ENCODE data around the gene HIPK2.

Gene HIPK2

DNA sequence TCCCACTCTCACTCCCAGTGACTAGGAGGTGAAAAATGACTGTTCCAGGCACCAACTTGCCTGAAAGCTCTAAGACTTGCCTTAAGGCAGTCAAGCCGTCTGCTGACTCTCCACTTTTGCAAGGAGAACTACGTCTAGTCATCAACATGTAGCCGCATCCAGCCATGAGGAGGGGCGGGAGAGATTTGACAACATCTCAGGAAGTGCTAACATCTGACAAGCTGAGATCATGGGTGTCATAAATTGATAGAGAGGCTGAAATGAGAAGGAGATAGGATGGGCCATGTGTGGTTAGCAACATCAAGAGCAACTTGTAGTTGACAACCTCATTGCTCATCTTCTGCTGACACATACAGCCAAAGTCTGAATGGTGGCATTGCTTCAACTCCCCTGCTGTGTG, 42.3 kb upstream of the HIPK2 start:
- no peak overlapping the region for H3K27ac ChIP-seq
- ChIA-PET CTCF (no interaction called here), POLR2A (ENCODE audit: low non-redundant PET) (no interaction called here)
- TF ChIP-seq, protein P1, sequence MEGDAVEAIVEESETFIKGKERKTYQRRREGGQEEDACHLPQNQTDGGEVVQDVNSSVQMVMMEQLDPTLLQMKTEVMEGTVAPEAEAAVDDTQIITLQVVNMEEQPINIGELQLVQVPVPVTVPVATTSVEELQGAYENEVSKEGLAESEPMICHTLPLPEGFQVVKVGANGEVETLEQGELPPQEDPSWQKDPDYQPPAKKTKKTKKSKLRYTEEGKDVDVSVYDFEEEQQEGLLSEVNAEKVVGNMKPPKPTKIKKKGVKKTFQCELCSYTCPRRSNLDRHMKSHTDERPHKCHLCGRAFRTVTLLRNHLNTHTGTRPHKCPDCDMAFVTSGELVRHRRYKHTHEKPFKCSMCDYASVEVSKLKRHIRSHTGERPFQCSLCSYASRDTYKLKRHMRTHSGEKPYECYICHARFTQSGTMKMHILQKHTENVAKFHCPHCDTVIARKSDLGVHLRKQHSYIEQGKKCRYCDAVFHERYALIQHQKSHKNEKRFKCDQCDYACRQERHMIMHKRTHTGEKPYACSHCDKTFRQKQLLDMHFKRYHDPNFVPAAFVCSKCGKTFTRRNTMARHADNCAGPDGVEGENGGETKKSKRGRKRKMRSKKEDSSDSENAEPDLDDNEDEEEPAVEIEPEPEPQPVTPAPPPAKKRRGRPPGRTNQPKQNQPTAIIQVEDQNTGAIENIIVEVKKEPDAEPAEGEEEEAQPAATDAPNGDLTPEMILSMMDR (conservative IDR thresholded peaks at IDR 0.05; ENCODE audit: low read depth) = no peak
- peak; percentile 11 for DNase-seq (ENCODE audit: low spot score)

DNA sequence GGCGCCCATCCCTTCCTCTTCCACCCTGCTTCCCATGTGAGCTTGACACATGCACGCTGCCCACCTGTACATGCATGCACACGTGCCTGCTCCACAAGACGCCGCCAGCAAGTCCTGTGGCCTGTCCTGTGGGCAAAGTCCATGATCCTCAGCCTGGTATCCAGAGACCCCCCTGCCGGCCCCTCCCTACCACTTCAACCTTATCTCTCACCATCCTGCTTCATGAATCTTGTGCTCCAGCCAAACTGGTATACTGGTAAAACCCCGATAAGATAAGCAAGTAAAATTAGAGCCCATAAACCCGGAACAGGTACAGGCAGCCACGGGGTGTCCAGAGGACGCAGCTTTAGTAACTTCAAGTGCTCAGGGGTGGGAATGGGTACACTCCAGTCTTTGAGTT, 39.5 kb upstream of the HIPK2 start:
- H3K27ac ChIP-seq = no peak overlapping the region
- POLR2A ChIA-PET (ENCODE audit: low non-redundant PET) = no interaction called here
- CTCF ChIA-PET = no interaction called here
- TF ChIP-seq, protein P1 (conservative IDR thresholded peaks at IDR 0.05; ENCODE audit: low read depth) = no peak
- no peak for DNase-seq (ENCODE audit: low spot score)

DNA sequence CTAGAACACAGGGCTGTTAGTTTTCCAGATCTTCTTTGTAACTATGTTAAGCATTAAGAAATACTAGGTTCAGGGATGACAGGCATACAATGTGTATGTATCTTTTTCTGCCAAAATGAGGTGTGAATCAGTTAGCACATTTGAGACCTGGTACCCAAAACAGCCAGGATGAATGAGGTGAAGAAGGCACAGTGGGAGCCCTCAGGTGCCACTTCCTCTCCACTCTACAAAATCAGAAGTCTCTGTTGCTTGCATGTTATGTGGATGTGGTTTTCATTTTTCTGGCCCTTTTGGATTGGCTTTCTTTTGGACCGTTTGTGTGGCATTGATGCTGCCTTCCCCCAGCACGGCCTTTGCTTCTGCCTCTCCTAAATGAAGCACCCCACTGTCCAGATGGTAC, 35.9 kb upstream of the HIPK2 start:
- TF ChIP-seq, protein P1 (conservative IDR thresholded peaks at IDR 0.05; ENCODE audit: low read depth) = no peak
- no peak for DNase-seq (ENCODE audit: low spot score)
- ChIA-PET CTCF (interaction anchor here (0.6 kb wide), 1 partner anchor 179 kb away, joined by 3 read pairs; no protein-coding TSS in a partner anchor), POLR2A (ENCODE audit: low non-redundant PET) (no interaction called here)
- no peak overlapping the region for H3K27ac ChIP-seq

DNA sequence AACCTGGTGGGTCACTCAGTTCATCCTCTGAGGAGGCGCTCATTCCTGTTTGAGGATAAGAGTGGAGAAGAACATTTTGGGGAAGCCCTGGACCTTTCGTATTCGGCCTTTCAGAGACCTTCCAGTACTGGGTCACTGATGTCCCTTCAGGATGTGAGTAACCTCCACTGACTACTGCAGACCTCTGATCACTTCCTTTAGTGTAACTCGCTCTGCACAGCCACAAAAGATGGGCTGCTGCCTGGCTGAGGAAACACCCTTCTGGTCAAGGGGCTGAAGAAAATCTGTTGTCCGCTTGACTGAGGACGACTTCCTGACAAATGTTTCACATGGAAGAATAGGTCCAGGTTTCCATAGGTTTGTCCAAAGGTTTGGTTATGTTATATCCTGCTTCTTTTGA, 35.4 kb upstream of the HIPK2 start:
- POLR2A ChIA-PET (ENCODE audit: low non-redundant PET) = no interaction called here
- CTCF ChIA-PET = no interaction called here
- H3K27ac ChIP-seq = no peak overlapping the region
- TF ChIP-seq, protein P1 (conservative IDR thresholded peaks at IDR 0.05; ENCODE audit: low read depth) = no peak
- no peak for DNase-seq (ENCODE audit: low spot score)

DNA sequence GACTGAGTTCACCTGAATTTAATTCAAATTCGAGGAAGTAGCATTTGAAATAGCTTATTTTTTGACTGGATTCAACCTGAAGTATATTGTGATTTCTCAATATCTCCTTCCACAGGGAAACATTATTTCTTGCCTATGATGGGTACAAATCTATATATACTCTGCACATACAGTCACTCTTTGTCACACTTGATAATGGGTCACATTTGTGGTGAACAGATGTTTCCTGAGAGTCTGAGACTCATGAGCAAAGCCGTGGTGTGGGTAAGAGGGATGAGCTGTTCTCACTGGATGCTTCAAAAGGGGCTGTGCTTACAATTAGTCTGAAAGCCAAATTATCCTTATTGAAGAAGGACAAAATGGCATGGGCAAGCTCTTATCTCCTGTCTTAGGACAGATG, 33.3 kb upstream of the HIPK2 start:
- TF ChIP-seq, protein P1 (conservative IDR thresholded peaks at IDR 0.05; ENCODE audit: low read depth) = no peak
- DNase-seq (ENCODE audit: low spot score) = no peak
- CTCF ChIA-PET = no interaction called here
- POLR2A ChIA-PET (ENCODE audit: low non-redundant PET) = no interaction called here
- H3K27ac ChIP-seq = no peak overlapping the region

DNA sequence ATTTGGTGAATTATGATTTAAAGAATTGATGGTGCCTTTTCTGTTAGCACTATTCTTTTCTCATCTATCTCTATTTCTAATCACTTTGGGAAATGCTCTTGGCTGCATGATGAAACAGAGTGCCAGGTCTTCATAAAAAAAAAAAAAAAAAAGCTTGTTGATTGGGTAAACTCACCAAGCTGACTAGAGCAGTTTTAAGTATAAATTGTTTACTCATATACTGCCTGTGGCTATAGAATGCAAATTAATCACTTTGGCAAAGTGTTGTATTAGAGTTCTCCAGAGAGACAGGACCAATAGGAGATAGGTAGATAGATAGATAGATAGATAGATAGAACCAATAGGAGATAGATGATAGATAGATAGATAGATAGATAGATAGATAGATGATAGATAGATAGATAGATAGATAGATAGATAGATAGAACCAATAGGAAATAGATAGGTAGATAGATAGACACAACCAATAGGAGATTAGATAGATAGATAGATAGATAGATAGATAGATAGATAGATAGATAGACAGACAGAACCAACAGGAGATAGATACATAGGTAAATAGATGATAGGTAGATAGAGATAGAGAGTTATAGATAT, 31.1 kb upstream of the HIPK2 start:
- POLR2A ChIA-PET (ENCODE audit: low non-redundant PET) = no interaction called here
- CTCF ChIA-PET = no interaction called here
- H3K27ac ChIP-seq = no peak overlapping the region
- DNase-seq (ENCODE audit: low spot score) = no peak
- TF ChIP-seq, protein P1 (conservative IDR thresholded peaks at IDR 0.05; ENCODE audit: low read depth) = no peak

DNA sequence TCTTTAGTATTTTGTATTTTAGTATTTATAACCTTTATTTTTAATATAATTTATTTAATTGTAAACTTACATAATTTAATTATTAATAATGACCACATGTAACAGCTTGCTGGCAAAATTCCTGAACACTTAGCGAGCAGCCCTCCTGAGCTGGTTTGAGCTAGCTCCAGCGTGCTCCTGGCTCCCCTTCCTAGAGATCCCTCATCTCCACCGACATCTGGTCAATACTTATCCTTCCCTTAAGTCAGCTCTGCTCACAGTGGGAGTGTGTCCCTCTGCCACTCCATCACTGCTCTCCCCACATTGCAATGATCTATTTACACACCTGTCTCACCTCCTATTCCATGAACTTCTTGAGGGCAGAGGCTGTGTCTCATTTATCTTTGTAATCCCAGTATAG, 30.6 kb upstream of the HIPK2 start:
- TF ChIP-seq, protein P1 (conservative IDR thresholded peaks at IDR 0.05; ENCODE audit: low read depth) = no peak
- ChIA-PET POLR2A (ENCODE audit: low non-redundant PET) (no interaction called here), CTCF (no interaction called here)
- no peak for DNase-seq (ENCODE audit: low spot score)
- H3K27ac ChIP-seq = no peak overlapping the region
